HG02763 (cell line): ENCODE results near the gene AHR.

Source experiments
- ATAC-seq: cut with Tn5 transposase; IDR thresholded peaks from one replicate; pipeline ENCODE4 v1.9.1; 2021; ENCODE audit warnings: mild to moderate bottlenecking, moderate library complexity; ENCODE audit not compliant: unreplicated experiment

Gene AHR

DNA sequence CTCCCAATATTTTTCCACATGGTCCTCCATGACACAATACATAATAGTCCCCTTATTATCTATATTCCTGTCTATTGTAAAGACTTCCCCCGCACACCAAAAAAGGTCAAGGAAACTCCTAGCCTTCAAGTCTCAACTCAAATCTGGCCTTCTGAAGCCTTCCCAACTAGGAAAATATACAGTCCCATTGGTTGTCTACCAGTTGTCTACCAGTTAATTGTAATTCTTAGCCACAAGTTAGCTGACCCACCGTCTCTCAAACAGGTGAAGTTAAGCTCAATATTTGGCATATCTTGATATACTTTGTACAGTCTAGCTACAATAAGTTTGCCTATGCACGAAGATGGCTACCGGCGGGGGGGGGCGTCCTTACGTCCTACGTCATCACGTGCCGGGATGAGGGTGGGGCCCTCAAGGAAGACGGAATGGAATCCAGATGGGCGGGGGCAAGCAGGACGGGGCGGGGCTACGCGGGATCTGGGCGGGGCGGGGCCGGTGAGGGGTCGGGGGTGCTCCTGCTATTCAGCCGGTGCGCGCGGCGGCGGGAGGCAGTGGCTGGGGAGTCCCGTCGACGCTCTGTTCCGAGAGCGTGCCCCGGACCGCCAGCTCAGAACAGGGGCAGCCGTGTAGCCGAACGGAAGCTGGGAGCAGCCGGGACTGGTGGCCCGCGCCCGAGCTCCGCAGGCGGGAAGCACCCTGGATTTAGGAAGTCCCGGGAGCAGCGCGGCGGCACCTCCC lies at the start of gene AHR:
Gene AHR, plus strand, starts transcription at position 551 of the 738 bp plus-strand sequence. CDS start 613 bp downstream, outside the sequence.
- ATAC-seq: peak; percentile 52

DNA sequence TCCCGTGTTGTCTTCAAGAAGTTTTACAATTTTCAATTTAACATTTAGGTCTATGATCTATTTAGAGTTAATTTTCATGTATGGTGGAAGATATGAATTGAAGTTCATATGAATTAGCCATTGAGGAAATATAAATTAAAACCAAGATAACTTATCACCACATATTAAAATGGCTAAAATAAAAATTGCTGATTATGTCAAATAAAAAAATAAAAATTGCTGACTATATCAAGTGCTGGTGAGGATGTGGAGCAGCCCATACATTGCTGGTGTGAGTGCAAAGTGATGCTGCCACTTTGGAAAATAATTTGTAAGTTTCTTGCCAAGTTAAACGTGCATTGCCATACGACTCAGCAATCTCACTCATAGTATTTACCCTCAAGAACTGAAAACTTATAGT lies 44.6 kb upstream of the AHR start:
- ATAC-seq: no peak

DNA sequence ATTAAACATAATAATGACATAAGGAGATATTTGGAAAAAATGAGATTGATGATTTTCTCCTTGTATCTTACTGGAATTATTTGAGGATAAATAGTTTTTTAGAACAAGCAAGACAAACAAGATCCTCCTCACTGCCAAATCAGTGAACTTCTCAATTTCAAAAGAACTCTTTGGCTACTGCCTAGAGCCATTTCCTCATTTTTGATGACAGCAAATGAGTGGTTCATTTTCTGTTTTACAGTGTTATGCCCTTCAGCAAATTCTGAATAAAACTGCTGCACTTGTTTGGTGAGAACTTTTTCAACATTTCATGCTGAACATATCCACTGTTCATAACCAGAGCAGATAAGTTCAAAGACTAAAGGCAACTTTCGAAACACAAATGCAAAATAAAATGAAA lies 42.5 kb upstream of the AHR start:
- ATAC-seq: no peak

DNA sequence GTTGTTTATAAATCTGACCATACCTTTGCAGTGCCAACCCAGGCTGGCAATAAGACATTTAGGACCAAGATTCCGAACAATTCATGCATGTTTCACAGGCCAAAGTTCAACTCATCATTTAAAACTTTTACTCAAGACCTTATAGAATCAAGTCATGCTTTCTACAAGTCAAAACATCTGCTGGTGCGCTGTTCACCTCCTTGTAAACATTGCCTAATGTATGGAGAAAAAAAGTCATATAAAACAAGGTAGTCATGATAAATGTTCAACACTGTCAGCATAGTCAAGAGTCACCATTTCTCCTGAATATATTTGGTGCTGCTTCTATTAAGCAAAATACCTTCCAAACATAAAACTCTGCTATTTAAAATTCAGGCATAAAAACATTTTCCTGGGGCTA lies 42.1 kb upstream of the AHR start:
- no peak for ATAC-seq

DNA sequence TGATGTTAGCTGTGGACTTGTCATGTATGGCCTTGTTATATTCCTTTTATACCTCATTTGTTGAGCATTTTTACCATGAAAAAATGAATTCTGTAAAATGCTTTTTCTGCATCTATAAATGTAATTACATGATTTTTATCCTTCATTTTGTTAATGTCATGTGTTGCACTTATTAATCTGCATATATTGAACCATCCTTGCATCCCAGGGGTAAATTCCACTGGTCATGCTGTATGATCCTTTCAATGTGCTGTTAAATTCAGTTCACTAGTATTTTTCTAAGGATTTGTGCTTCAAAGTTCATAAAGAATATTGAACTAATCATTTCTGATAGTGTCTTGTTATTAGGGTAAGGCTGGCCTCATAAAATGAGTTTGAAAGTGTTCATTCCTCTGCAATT lies 31.9 kb upstream of the AHR start:
- no peak for ATAC-seq

DNA sequence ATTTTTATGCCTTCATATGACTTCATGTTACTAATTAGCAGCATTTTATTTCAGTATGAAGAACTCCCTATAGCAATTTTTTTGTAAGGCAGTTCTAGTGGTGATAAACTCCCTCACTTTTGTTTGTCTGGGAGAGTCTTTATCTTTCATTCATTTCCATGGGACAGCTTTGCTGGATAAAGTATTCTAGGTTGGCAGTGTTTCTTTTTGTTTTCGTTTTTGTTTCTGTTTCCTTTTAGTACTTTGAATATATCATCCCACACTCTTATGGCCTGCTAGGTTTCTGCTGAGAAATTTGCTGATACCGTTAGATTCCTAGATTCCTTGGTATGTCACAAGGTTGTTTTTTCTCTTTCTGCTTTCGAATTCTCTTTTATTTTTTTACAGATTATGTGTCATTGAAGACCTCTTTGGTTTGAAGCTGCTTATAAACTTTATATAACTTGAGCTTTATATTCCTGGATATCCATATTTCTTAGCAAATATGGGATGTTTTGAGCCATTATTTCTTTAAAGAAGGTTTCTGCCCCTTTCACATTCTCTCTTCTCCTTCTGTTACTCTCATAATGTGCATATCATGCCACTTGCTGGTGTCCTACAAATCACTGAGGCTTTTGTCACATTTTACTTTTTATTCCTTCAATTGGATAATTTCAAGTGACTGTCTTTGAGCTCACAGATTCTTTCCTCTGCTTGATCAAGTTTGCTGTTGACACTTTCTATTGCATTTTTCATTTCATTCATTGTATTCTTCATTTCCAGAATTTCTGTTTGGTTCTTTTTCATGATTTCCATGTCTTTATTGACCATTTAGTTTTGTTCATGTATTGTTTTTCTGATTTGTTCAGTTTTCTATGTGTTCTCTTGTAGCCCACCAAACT lies 28.9 kb upstream of the AHR start:
- no peak for ATAC-seq

DNA sequence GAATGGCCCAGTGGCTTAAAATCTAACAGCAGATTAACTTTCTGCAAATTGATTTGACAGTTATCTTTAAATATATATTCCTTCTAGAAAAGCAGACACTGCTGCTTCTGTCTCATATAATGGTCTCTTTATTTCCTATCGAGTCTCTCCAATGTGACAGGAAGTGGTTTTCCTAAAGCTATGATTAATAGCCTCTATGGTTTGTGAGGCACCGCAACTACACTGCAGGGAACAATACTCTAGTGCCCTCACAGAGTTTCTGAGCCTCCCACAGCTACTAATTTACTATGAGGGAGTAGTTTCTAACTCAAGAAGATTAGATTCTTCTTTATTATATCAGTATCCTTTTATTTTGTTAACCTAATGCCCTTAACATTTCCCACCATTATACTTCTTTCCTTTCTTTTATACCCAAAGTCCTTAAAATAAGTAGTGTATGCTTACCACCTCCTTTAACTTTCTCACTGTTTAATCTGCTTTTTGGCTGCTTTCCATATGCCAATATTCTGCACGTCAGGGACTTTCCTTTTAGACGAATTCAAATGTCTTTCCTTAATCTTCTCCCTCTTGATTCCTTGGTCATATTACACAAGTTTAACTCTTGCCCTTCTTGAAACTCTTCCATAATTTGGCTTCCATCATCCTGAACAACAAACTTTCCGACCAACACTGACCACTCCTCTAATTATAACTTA lies 23.8 kb upstream of the AHR start:
- ATAC-seq: no peak

DNA sequence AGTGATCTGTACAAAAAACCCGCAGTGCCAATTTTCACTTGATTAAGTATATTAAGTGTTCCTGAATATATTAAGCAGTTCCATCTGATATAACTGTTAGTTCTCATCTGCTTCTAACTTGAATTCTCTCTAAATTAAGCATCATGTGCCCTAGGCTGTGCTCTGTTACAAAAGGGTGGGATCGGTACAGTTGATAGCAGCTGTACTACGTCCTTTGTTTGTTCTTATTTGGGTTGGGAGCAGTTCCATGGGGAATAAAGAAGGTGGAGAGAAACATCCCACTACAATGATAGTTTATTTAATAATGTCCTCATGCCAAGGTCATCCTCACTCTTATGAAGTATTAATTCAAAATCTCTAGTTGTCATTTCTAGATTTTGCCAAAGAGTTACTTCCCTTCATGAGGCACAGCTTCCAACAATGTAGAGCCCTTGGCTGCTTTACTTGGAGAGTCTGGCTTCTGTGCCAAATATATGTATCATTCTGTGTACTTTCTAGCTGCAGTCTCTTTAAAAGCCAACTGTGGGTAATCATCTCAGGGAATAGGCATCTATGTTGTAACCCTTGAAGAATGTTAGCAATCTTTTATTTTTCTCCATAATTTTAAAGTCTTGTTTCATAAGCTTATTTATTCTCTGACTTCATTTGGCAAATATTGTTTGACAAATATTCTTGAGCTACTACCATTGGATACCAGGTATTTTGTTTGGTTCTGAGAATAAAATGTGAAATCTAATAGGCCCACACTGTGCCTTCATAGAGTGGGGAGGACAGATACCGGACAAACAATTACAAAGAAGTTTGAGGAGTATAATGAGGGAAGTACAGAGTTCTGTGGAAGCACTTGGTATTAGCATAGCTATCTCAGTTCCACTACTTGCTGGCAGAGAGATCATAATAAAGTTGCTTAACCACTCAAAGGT lies 22.4 kb upstream of the AHR start:
- no peak for ATAC-seq

DNA sequence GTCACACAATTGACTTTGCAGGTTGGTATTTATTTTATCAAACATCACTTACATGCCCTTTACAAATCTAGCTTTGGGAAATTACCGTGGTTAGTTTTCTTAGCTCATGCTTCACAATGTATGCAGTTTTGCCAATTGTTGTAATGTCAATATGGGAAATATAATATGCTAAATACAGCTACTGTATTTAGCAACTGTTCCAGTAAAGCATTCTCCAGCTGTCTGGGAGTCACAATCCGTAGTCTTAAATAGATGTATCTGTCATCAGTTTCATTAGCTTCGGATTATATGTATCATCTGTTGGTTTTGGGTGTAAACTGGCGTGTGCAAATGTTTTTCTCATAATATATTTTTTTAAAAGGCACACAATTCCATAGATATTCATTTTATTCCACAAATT lies 19.4 kb upstream of the AHR start:
- ATAC-seq: no peak

DNA sequence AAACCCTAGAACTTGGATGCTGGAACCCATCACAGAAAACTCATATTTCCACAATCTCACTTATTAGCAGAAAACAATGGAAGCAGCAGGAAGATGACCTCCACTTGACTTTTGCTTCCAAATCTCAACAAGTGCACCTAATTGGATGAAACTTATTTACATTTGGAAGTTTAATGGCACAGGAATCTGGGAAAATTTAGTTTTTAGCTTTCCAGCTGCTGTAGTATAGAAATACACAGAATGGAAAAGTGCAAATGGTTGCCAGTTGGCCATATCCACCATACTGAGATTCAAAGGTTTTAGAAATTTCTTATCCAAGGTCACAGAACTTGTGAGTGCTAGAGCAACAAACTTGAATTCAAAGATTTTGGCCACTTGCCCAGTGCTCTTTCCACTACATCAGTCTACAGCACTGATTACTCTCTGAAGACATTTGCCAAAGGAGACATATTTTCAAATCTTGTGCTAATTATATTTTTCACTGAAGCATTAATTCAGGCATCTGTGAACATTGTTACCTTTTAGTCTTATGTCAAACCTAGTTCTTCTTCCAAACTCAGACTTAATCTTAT lies 9.3 kb upstream of the AHR start:
- no peak for ATAC-seq

DNA sequence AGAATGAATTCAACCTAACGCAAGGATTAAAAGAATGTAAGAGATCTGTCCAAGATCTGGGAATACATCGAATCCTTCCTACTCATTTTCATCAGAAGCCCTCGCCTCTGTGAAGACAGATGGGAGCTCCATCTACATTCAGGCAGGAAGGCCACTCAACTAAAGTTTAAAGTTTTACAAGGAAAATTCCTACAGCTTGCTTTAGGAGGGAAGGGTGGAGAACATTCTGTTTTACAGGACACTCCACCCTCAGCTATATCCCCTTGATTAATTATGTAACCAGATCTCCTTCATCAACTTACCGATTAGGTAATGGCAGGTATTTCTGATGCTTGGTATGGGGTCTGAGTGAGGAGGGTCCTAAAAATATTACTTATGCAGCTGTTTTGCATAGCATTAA lies 5.6 kb upstream of the AHR start:
- ATAC-seq: no peak

DNA sequence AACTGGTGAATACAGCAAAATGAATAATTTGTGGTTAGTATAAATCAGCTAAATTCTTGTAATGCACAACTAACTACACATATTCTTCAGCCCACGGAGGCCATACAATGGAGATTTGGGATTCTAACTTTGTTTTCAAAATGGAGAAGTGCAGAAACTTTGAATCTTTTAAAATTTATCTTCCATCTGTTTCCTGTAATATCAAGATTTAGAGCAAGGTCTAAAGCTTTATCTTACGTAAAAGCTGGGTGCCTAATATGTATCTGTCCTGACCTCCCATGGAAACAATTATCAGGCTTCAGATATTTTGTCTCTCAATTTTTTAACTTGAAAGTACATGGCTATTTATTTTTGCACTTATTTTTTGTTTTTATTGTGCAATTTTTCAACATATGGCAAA lies 5.0 kb upstream of the AHR start:
- ATAC-seq: no peak

DNA sequence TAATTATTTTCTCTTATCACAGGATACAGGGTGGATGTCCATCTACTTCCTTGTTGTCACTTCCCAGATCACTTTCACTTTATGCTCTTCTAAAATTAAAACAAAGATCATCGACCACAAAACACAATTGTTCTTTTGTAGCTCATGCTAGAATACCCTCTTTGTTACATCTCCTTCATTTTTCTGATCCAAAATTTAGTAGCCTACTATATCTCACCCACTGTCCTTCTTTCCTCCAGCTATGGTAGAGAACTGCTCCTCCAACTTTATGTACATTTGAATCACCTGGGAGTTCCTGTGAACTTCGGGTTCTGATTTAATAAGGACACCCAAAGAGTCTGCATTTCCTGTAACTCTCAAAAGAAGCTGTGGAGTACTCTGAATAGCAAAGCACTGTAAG lies 1.2 kb upstream of the AHR start:
- no peak for ATAC-seq

DNA sequence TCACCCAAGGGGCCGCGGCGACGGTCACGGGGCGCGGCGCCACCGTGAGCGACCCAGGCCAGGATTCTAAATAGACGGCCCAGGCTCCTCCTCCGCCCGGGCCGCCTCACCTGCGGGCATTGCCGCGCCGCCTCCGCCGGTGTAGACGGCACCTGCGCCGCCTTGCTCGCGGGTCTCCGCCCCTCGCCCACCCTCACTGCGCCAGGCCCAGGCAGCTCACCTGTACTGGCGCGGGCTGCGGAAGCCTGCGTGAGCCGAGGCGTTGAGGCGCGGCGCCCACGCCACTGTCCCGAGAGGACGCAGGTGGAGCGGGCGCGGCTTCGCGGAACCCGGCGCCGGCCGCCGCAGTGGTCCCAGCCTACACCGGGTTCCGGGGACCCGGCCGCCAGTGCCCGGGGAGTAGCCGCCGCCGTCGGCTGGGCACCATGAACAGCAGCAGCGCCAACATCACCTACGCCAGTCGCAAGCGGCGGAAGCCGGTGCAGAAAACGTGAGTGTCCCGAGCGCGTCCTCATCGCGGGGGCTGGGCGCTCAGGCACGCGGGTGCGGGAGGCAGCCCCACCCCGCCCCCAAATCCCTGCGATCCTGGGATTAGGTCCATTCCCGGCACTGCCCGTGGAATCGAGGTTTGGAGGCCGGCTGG lies 509 bp downstream of the AHR start:
- ATAC-seq: peak; percentile 33

DNA sequence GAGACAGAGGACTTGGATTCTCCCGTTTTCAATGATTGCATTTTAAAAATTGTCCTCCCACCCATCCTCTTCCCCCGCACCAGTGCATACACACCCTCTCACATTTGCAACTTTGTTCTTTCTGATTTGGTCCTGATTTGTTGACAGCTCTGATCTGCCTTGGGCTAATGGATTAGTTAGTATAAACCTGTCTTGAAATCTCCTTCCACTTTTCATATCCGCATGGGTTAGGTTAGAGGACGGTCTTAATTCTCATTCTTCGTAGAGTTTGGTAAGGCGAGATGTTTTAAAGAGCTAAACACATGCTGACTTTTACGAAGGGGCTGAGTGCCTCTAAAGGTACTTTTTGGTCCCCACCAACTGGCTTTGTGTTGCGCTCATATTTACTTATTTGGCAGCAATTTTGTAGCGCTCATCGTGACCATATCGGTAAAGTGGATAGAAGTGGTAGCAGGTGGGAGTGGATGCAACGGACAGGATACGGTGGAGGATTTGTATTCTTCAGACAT lies 1.1 kb downstream of the AHR start:
- no peak for ATAC-seq

DNA sequence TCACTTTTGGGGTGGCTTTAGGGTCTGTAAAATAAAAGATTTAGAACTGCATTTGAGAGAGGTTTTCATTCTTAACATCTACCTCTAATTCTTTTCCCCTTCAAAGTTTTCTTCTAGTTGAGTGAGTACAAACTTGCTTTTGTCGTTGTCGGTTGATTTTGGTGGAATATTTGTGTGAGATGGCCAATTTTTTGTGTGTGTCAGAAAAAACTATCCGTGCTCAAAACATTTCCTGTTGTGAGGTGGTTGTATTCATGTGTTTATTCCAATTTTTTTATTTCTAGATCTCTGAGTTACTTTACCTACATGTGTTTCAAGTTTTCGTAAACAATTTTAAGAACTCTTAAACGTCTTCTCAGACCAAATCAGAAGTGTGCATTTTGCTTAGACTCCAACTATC lies 1.6 kb downstream of the AHR start:
- ATAC-seq: no peak

DNA sequence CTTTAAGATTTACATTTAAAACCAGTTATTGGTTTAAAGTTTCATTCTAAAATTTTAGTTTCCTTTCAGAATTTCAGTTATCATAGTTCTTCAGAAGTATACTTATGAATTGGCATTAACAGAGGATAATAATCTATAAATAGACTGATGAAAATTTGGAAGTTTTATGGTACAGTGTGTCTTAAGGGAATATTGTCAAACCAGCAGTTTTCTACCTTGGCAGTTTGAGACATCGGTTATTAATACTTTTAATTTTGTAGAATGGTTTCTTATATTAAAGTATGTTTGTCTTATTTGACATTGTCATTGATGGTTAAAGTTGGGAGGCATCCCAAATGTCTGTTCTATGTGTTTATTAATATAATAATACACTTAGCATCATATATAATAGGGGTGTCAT lies 2.0 kb downstream of the AHR start:
- ATAC-seq: no peak

DNA sequence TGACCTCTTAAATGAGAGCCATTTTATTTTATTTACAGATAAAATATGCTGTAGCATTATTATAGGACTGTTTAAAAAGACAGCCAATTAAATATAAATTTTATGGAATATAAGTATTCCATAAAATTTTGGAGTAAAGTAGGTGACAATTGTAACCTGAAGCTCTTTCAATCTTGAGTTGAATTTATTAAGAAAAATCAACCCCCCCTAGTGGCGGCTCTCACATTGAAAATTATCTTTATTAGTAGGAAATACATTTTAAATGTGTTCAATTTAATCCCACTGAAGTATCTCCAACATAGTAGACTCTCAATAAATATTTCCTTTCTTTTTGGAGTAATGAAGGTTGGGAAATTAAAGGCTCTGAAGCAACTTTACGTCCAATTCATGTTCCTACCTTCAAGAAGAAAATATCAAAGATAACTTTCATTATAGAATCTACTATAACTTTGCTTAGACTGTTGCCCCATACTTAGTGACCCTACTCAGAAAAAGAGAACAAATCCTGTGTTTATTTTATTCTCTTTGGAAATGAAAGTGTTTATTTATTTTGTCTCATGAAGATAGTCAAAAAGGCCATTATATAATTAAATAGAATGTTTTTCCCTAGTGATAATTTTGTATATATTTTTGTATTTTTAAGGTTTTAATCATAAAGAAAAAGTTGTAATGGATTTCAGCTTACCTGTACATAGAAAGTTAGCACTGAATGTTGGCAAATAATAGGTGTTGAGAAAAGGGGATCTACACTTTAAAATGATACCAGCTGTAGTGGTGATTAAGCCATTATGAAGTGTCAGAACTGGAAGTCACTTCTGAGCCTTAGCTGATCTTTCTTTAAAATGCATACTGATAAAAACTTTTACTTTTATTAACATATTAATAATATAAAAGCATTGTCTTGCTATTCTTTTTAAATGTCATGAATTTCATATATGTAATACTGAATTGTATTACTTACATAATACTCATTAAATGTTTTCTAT lies 3.3 kb downstream of the AHR start:
- no peak for ATAC-seq
